HK-2 (cell line): ENCODE results near the gene CELSR1.

ENCODE experiments used
- DNase-seq: peaks from one replicate; pipeline ENCODE4 v3.0.0-alpha.2; 2018; ENCODE audit not compliant: unreplicated experiment

The CELSR1 gene

GRCh38 chr22:46464296-46464695 is 73.1 kb downstream of the CELSR1 start:
- DNase-seq: no peak

- DNase-seq: no peak
Measured at GRCh38 chr22:46463435-46464227, 73.8 kb downstream of the CELSR1 start.

- DNase-seq: peak; percentile 63
Measured at GRCh38 chr22:46462726-46463371, 74.6 kb downstream of the CELSR1 start.

GRCh38 chr22:46461566-46462180 is 75.7 kb downstream of the CELSR1 start:
- no peak for DNase-seq

- DNase-seq: no peak
Measured at GRCh38 chr22:46460857-46461256, 76.6 kb downstream of the CELSR1 start.

- no peak for DNase-seq
Measured at GRCh38 chr22:46459347-46460065, 77.9 kb downstream of the CELSR1 start.

- DNase-seq: no peak
Measured at GRCh38 chr22:46458525-46458924, 78.9 kb downstream of the CELSR1 start.

GRCh38 chr22:46457502-46458488 is 79.6 kb downstream of the CELSR1 start:
- DNase-seq: peak; percentile 92

GRCh38 chr22:46456818-46457163 is 80.6 kb downstream of the CELSR1 start:
- DNase-seq: no peak

- no peak for DNase-seq
Measured at GRCh38 chr22:46455446-46455845, 82.0 kb downstream of the CELSR1 start.

GRCh38 chr22:46454504-46455269 is 82.7 kb downstream of the CELSR1 start:
- peak; percentile 59 for DNase-seq

GRCh38 chr22:46453829-46454503 is 83.5 kb downstream of the CELSR1 start:
- DNase-seq: no peak

GRCh38 chr22:46453006-46453828 is 84.2 kb downstream of the CELSR1 start:
- no peak for DNase-seq

GRCh38 chr22:46452195-46453005 is 85.0 kb downstream of the CELSR1 start:
- no peak for DNase-seq

GRCh38 chr22:46451741-46452140 is 85.7 kb downstream of the CELSR1 start:
- no peak for DNase-seq

- no peak for DNase-seq
Measured at GRCh38 chr22:46450931-46451561, 86.4 kb downstream of the CELSR1 start.

- no peak for DNase-seq
Measured at GRCh38 chr22:46449974-46450745, 87.3 kb downstream of the CELSR1 start.
